Cerebellar nuclear complex (tissue), 1 donor: ENCODE data around the gene UGT1A5.

Experiments used
- DNase-seq, 2 experiments: peaks; one replicate each; lab custom pipeline; 2025; lab: John Stamatoyannopoulos, UW

Gene UGT1A5

GRCh38 chr2:233712611-233713261 lies at the start of gene UGT1A5:
UGT1A5 (plus strand) TSS chr2:233712907; CDS start chr2:233712992, 85 bp downstream.
- no peak for DNase-seq

GRCh38 chr2:233663911-233664310 lies 48.8 kb upstream of the UGT1A5 start:
- DNase-seq, result no peak

GRCh38 chr2:233668605-233669260 lies 44.0 kb upstream of the UGT1A5 start:
- DNase-seq, result no peak

- DNase-seq, result no peak
Observed at GRCh38 chr2:233671290-233672161, 41.2 kb upstream of the UGT1A5 start, which contains the start of gene UGT1A9. UGT1A9 (plus strand) TSS chr2:233671898; CDS start chr2:233671935, 37 bp downstream.

GRCh38 chr2:233672886-233673285 lies 39.8 kb upstream of the UGT1A5 start:
- no peak for DNase-seq

- no peak for DNase-seq
Observed at GRCh38 chr2:233673896-233674295, 38.8 kb upstream of the UGT1A5 start.

- no peak for DNase-seq
Observed at GRCh38 chr2:233674314-233674713, 38.4 kb upstream of the UGT1A5 start.

- no peak for DNase-seq
Observed at GRCh38 chr2:233674995-233675394, 37.7 kb upstream of the UGT1A5 start.

- no peak for DNase-seq
Observed at GRCh38 chr2:233676046-233676445, 36.7 kb upstream of the UGT1A5 start.

- no peak for DNase-seq
Observed at GRCh38 chr2:233679196-233679595, 33.5 kb upstream of the UGT1A5 start.

- DNase-seq, result no peak
Observed at GRCh38 chr2:233680361-233681045, 32.2 kb upstream of the UGT1A5 start.

GRCh38 chr2:233681521-233682099 lies 31.1 kb upstream of the UGT1A5 start, which contains the start of gene UGT1A7:
UGT1A7 (plus strand) TSS chr2:233681901; CDS start chr2:233681938, 37 bp downstream.
- no peak for DNase-seq

GRCh38 chr2:233684640-233685039 lies 28.1 kb upstream of the UGT1A5 start:
- no peak for DNase-seq

GRCh38 chr2:233686928-233687327 lies 25.8 kb upstream of the UGT1A5 start:
- no peak for DNase-seq

- no peak for DNase-seq
Observed at GRCh38 chr2:233688341-233688740, 24.4 kb upstream of the UGT1A5 start.

- no peak for DNase-seq
Observed at GRCh38 chr2:233689031-233689430, 23.7 kb upstream of the UGT1A5 start.

GRCh38 chr2:233689501-233689900 lies 23.2 kb upstream of the UGT1A5 start:
- no peak for DNase-seq

GRCh38 chr2:233690444-233690843 lies 22.3 kb upstream of the UGT1A5 start:
- no peak for DNase-seq

- no peak for DNase-seq
Observed at GRCh38 chr2:233691443-233692433, 21.0 kb upstream of the UGT1A5 start.

- DNase-seq, result no peak
Observed at GRCh38 chr2:233692648-233693047, 20.1 kb upstream of the UGT1A5 start, which contains the start of gene UGT1A6. UGT1A6 (plus strand) TSS chr2:233692890; CDS start chr2:233693005, 115 bp downstream.
